ENCODE measurements around the gene MRPS17. TPM values are rescaled to one million over a fixed set of nuclear protein-coding genes. Genes with fewer than 3 reads are reported as not detected.

Gene MRPS17
- total RNA-seq, 2 donors from 2014 or later: 10.4 to 19.3 TPM

DNA sequence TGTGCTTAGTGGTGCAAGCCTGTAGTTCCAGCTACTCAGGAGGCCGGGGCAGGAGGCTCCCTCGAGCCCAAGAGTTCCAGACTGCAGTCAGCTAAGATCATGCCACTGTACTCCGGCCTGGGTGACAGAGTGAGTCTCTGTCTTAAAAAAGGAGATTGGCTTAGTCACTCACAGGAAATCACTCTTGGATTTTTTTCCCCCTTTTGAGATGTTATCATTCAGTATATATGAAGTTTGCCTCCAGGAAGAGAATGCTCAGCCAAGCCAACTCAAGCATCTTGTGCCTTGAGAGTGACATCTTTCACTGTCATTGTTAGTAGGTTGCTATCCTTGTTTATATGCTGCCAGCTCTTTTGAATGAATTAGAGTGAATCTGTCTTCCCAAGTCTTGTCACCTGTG is 40.7 kb downstream of the MRPS17 start:
- Histone ChIP-seq H3K4me1 (no peaks in the 10 kb centered on the region), H3K4me3 (no peak overlapping the region), H3K27ac (no peak overlapping the region), H3K27me3 (no peaks in the 10 kb centered on the region), H3K9ac (ENCODE audit: low read depth in 2 of 2, low read length in 2 of 2) (no peak overlapping the region), H3K9me3 (no peaks in the 10 kb centered on the region), H3K36me3 (no peaks in the 10 kb centered on the region)
- intact Hi-C loops (cut with DNase I): no loop called here
- DNase-seq: no peak
- TF ChIP-seq, protein P1, sequence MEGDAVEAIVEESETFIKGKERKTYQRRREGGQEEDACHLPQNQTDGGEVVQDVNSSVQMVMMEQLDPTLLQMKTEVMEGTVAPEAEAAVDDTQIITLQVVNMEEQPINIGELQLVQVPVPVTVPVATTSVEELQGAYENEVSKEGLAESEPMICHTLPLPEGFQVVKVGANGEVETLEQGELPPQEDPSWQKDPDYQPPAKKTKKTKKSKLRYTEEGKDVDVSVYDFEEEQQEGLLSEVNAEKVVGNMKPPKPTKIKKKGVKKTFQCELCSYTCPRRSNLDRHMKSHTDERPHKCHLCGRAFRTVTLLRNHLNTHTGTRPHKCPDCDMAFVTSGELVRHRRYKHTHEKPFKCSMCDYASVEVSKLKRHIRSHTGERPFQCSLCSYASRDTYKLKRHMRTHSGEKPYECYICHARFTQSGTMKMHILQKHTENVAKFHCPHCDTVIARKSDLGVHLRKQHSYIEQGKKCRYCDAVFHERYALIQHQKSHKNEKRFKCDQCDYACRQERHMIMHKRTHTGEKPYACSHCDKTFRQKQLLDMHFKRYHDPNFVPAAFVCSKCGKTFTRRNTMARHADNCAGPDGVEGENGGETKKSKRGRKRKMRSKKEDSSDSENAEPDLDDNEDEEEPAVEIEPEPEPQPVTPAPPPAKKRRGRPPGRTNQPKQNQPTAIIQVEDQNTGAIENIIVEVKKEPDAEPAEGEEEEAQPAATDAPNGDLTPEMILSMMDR (IDR thresholded peaks at IDR 0.05): no peak

DNA sequence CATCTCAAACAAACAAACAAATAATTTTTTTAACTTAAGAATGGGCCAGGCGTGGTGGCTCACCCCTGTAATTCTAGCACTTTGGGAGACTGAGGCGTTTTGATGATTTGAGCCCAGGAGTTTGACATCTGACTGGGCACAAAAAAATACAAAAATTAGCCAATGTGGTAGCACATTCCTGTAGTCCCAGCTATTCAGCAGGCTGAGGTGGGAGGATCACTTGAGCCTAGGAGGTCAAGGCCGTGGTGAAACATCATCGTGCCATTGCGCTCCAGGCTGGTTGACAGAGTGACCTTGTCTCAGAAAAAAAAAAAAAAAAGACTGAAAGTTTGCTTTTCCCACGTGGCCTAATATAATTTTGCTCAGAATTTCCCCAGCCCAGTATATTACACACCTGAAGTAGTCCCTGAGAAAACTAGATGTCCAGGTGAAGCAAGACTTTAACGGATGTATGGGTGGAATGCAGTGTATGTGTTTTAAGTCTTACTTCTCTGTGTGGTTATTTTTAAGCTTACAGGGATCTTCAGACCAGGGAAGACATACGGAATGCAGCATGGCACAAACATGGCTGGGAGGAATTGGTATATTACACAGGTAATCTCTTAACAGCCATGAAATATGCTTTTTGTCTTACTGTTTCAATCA is 45.3 kb downstream of the MRPS17 start:
- no peak overlapping the region for H3K27ac ChIP-seq
- DNase-seq: no peak
- no peaks in the 10 kb centered on the region for H3K27me3 ChIP-seq
- no peaks in the 10 kb centered on the region for H3K9me3 ChIP-seq
- H3K36me3 ChIP-seq: no peaks in the 10 kb centered on the region
- H3K4me1 ChIP-seq: no peaks in the 10 kb centered on the region
- H3K4me3 ChIP-seq: no peak overlapping the region
- intact Hi-C loops (cut with DNase I): no loop called here
- no peak overlapping the region for H3K9ac ChIP-seq (ENCODE audit: low read depth in 2 of 2, low read length in 2 of 2)
- TF ChIP-seq, protein P1 (IDR thresholded peaks at IDR 0.05): no peak

DNA sequence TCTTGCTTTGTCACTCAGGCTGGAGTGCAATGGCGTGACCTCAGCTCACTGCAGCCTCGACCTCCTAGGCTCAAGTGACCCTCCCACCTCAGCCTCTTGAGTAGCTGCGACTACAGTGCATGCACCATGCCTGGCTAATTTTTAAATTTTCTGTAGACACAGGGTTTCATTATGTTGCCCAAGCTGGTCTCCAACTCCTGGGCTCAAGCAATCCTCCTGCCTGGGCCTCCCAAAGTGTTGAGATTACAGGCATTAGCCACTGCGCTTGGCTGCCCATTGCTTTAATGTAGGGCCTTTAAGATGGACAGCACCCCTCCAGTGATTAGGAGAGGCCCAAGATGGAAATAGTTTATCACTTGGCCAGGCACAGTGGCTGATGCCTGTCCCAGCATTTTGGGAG is 52.1 kb downstream of the MRPS17 start:
- DNase-seq: no peak
- intact Hi-C loops (cut with DNase I): loop anchor here (2.0 kb wide), 1 partner anchor 71 kb away; no protein-coding TSS in a partner anchor

More for the DNA sequence above, 52.1 kb downstream of the MRPS17 start:
- H3K4me1 ChIP-seq: no peaks in the 10 kb centered on the region
- TF ChIP-seq, protein P1 (IDR thresholded peaks at IDR 0.05): no peak
- no peaks in the 10 kb centered on the region for H3K9me3 ChIP-seq
- H3K36me3 ChIP-seq: no peaks in the 10 kb centered on the region
- H3K9ac ChIP-seq (ENCODE audit: low read depth in 2 of 2, low read length in 2 of 2): no peak overlapping the region
- H3K27ac ChIP-seq: no peak overlapping the region
- H3K4me3 ChIP-seq: no peak overlapping the region
- H3K27me3 ChIP-seq: no peaks in the 10 kb centered on the region

Other genes starting within 250 kb of the MRPS17 start
- gene SEPTIN14, start 89.1 kb upstream of the MRPS17 start, total RNA-seq: not detected
- gene ZNF713, start 64.4 kb upstream of the MRPS17 start, total RNA-seq: 1 to 10 TPM; 1.4 to 1.5 TPM
- gene NIPSNAP2, start 12.7 kb downstream of the MRPS17 start, total RNA-seq: 10 to 100 TPM; 32.2 to 67.5 TPM
- gene PSPH, start 99.6 kb downstream of the MRPS17 start, total RNA-seq: 10 to 100 TPM in 1 of 2 donors, 1 to 10 TPM in 1; 7.5 to 23.4 TPM
- 100 to 1,000 TPM in 1 of 2 donors, 10 to 100 TPM in 1; 77.8 to 146 TPM for gene CCT6A, start 99.9 kb downstream of the MRPS17 start, total RNA-seq
- 100 to 1,000 TPM in 1 of 2 donors, 10 to 100 TPM in 1; 90.7 to 103 TPM for gene SUMF2, start 112.4 kb downstream of the MRPS17 start, total RNA-seq
- gene PHKG1, start 141.1 kb downstream of the MRPS17 start, total RNA-seq: 1 to 10 TPM; 1.1 to 1.7 TPM
- gene CHCHD2, start 154.6 kb downstream of the MRPS17 start, total RNA-seq: 100 to 1,000 TPM; 338 to 580 TPM
- 1 to 10 TPM; 1.3 to 2.5 TPM for gene NUPR2, start 164.5 kb downstream of the MRPS17 start, total RNA-seq